HEK293 (cell line): Measurements from ENCODE around the gene NUAK1.

ENCODE experiments used
- FEZF1 ChIP-seq: fragments of 450-650 bp; formaldehyde crosslinking; IDR thresholded peaks from 2 replicates; pipeline ENCODE4 v1.5.1; 2016; ENCODE audit warnings: missing biosample characterization, missing genetic modification characterization
- GLI2 ChIP-seq: fragments of 450-650 bp; formaldehyde crosslinking; IDR thresholded peaks from 2 replicates; pipeline ENCODE4; 2017; ENCODE audit warnings: missing biosample characterization, missing genetic modification characterization, low read depth, borderline replicate concordance
- HOXC10 ChIP-seq: sonication (generic); formaldehyde crosslinking; IDR thresholded peaks from 2 replicates; pipeline ENCODE4 v1.8.1; 2023; ENCODE audit warnings: mild to moderate bottlenecking, missing genetic modification reagents
- IKZF3 ChIP-seq: fragments of 450-650 bp; IDR thresholded peaks from 2 replicates; pipeline ENCODE4 v1.5.0; 2018; ENCODE audit warnings: missing biosample characterization, mild to moderate bottlenecking, missing genetic modification characterization, moderate library complexity
- KLF1 ChIP-seq: fragments of 450-650 bp; formaldehyde crosslinking; IDR thresholded peaks from 2 replicates; pipeline ENCODE4 v1.5.1; 2016; ENCODE audit warnings: missing biosample characterization, missing genetic modification characterization
- REPIN1 ChIP-seq: fragments of 450-650 bp; formaldehyde crosslinking; IDR thresholded peaks from 2 replicates; pipeline ENCODE4 v1.5.1; 2017; ENCODE audit warnings: missing biosample characterization, missing genetic modification characterization, low read depth
- SCRT1 ChIP-seq: fragments of 450-650 bp; formaldehyde crosslinking; IDR thresholded peaks from 2 replicates; pipeline ENCODE4 v1.5.1; 2016; ENCODE audit warnings: missing biosample characterization, missing genetic modification characterization, borderline replicate concordance
- SP7 ChIP-seq: fragments of 450-650 bp; formaldehyde crosslinking; IDR thresholded peaks from 2 replicates; pipeline ENCODE4 v1.5.1; 2016; ENCODE audit warnings: missing biosample characterization, missing genetic modification characterization
- ZNF112 ChIP-seq: fragments of 450-650 bp; formaldehyde crosslinking; IDR thresholded peaks from 2 replicates; pipeline ENCODE4 v1.5.0; 2017; ENCODE audit warnings: missing biosample characterization, missing genetic modification characterization
- ZNF175 ChIP-seq: fragments of 450-650 bp; formaldehyde crosslinking; IDR thresholded peaks from 2 replicates; pipeline ENCODE4 v1.5.1; 2016; ENCODE audit warnings: missing biosample characterization, missing genetic modification characterization
- ZNF391 ChIP-seq: fragments of 450-650 bp; formaldehyde crosslinking; IDR thresholded peaks from 2 replicates; pipeline ENCODE4 v1.5.1; 2016; ENCODE audit warnings: low read depth, missing biosample characterization, missing genetic modification characterization, borderline replicate concordance
- ZNF514 ChIP-seq: fragments of 450-650 bp; formaldehyde crosslinking; IDR thresholded peaks from 2 replicates; pipeline ENCODE4 v1.5.1; 2016; ENCODE audit warnings: missing biosample characterization, missing genetic modification characterization
- ZNF521 ChIP-seq: fragments of 450-650 bp; formaldehyde crosslinking; IDR thresholded peaks from 2 replicates; pipeline ENCODE4 v1.5.1; 2017; ENCODE audit warnings: missing biosample characterization, mild to moderate bottlenecking, missing genetic modification characterization
- ZNF555 ChIP-seq: fragments of 450-650 bp; formaldehyde crosslinking; conservative IDR thresholded peaks from 2 replicates; pipeline ENCODE4 v1.5.1; 2017; ENCODE audit warnings: missing biosample characterization, mild to moderate bottlenecking, missing genetic modification characterization, inconsistent platforms
- ZNF645 ChIP-seq: fragments of 450-650 bp; formaldehyde crosslinking; IDR thresholded peaks from 2 replicates; pipeline ENCODE4; 2016; ENCODE audit warnings: missing biosample characterization, missing genetic modification characterization
- ZNF654 ChIP-seq: fragments of 450-650 bp; formaldehyde crosslinking; IDR thresholded peaks from 2 replicates; pipeline ENCODE4 v1.5.1; 2016; ENCODE audit warnings: low read depth, missing biosample characterization, missing genetic modification characterization
- ZNF660 ChIP-seq: fragments of 450-650 bp; IDR thresholded peaks from 2 replicates; pipeline ENCODE4 v1.5.1; 2018; ENCODE audit warnings: missing biosample characterization, mild to moderate bottlenecking, missing genetic modification characterization
- ZNF664 ChIP-seq: fragments of 450-650 bp; formaldehyde crosslinking; IDR thresholded peaks from 2 replicates; pipeline ENCODE4 v1.5.1; 2016; ENCODE audit warnings: missing biosample characterization, missing genetic modification characterization
- ZNF76 ChIP-seq: fragments of 450-650 bp; formaldehyde crosslinking; IDR thresholded peaks from 2 replicates; pipeline ENCODE4; 2016; ENCODE audit warnings: low read depth, missing biosample characterization, missing genetic modification characterization, borderline replicate concordance
- ZNF792 ChIP-seq: fragments of 450-650 bp; formaldehyde crosslinking; IDR thresholded peaks from 2 replicates; pipeline ENCODE4 v1.5.1; 2016; ENCODE audit warnings: missing biosample characterization, missing genetic modification characterization
- ZSCAN18 ChIP-seq: fragments of 450-650 bp; formaldehyde crosslinking; IDR thresholded peaks from 2 replicates; pipeline ENCODE4 v1.5.1; 2016; ENCODE audit warnings: missing biosample characterization, missing genetic modification characterization
- ZSCAN23 ChIP-seq: fragments of 450-650 bp; formaldehyde crosslinking; IDR thresholded peaks from 2 replicates; pipeline ENCODE4 v1.5.1; 2016; ENCODE audit warnings: missing biosample characterization, missing genetic modification characterization
- TF ChIP-seq, protein P1 (sequence below): fragments of 450-650 bp; formaldehyde crosslinking; IDR thresholded peaks from 2 replicates; pipeline ENCODE4 v1.5.1; 2016; ENCODE audit warnings: missing biosample characterization, missing genetic modification characterization, low read depth
- TF ChIP-seq, protein P2 (sequence below): fragments of 450-650 bp; formaldehyde crosslinking; IDR thresholded peaks from 2 replicates; pipeline ENCODE4 v1.5.1; 2016; ENCODE audit warnings: missing biosample characterization, missing genetic modification characterization
- TF ChIP-seq, protein P3 (sequence below): fragments of 450-650 bp; formaldehyde crosslinking; IDR thresholded peaks from 2 replicates; pipeline ENCODE4 v1.5.1; 2017; ENCODE audit warnings: missing biosample characterization, missing genetic modification characterization
- TF ChIP-seq, protein P4 (sequence below): fragments of 450-650 bp; formaldehyde crosslinking; IDR thresholded peaks from 2 replicates; pipeline ENCODE4 v1.5.1; 2017; ENCODE audit warnings: missing biosample characterization, missing genetic modification characterization
- TF ChIP-seq, protein P5 (sequence below): fragments of 450-650 bp; formaldehyde crosslinking; IDR thresholded peaks from 2 replicates; pipeline ENCODE4 v1.5.1; 2017; ENCODE audit warnings: missing biosample characterization, missing genetic modification characterization

The NUAK1 gene

DNA sequence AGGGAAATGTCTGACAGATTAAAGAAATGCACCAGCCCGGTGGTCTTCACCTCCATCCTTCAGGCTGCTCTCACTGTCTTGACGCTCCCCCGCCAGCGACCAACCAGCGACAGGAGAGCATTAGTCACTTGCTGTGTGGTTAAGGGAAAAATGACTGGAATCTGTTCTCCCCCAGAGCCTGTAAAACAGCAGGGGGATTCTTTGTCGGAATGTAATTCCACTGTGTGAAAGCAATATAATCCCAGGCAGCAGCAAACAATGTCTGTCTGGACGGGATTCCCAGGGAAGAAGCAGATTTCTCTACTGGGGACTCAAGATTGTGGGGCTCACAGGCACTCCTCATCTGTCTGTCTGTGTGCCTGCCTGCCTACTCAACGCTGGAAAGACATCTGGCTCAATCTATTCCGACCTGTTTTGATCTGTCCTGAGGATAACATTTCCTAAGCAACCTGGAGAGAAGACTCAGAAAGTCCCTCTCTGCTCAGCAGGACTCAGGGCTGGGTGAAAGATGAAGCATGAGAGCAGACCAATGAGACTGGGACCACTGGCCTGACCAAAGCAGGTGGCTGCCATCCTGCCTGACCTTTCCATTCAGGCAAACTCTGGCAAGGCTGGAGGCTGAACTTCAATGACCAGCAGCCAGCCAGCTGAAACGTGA lies 54.6 kb downstream of the NUAK1 start (continued):
- TF ChIP-seq ZNF645 = no peak
- no peak for TF ChIP-seq ZNF76 (tag by site-specific recombination)
- no peak; the same call in 1 of the 2 replicates for TF ChIP-seq ZNF654 (tag by site-specific recombination)
- TF ChIP-seq KLF1 (tag by site-specific recombination) = no peak
- TF ChIP-seq ZNF664 (tag by site-specific recombination) = no peak
- TF ChIP-seq ZNF521 (tag by site-specific recombination) = no peak
- TF ChIP-seq ZSCAN23 (tag by site-specific recombination) = no peak
- TF ChIP-seq ZNF660 (tag by site-specific recombination) = peak; percentile 93
- TF ChIP-seq, protein P1, sequence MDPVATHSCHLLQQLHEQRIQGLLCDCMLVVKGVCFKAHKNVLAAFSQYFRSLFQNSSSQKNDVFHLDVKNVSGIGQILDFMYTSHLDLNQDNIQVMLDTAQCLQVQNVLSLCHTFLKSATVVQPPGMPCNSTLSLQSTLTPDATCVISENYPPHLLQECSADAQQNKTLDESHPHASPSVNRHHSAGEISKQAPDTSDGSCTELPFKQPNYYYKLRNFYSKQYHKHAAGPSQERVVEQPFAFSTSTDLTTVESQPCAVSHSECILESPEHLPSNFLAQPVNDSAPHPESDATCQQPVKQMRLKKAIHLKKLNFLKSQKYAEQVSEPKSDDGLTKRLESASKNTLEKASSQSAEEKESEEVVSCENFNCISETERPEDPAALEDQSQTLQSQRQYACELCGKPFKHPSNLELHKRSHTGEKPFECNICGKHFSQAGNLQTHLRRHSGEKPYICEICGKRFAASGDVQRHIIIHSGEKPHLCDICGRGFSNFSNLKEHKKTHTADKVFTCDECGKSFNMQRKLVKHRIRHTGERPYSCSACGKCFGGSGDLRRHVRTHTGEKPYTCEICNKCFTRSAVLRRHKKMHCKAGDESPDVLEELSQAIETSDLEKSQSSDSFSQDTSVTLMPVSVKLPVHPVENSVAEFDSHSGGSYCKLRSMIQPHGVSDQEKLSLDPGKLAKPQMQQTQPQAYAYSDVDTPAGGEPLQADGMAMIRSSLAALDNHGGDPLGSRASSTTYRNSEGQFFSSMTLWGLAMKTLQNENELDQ (tag by site-specific recombination) = no peak
- TF ChIP-seq, protein P2, sequence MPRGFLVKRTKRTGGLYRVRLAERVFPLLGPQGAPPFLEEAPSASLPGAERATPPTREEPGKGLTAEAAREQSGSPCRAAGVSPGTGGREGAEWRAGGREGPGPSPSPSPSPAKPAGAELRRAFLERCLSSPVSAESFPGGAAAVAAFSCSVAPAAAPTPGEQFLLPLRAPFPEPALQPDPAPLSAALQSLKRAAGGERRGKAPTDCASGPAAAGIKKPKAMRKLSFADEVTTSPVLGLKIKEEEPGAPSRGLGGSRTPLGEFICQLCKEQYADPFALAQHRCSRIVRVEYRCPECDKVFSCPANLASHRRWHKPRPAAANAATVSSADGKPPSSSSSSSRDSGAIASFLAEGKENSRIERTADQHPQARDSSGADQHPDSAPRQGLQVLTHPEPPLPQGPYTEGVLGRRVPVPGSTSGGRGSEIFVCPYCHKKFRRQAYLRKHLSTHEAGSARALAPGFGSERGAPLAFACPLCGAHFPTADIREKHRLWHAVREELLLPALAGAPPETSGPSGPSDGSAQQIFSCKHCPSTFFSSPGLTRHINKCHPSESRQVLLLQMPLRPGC (tag by site-specific recombination) = peak; percentile 92
- no peak for TF ChIP-seq ZNF792
- TF ChIP-seq, protein P3, sequence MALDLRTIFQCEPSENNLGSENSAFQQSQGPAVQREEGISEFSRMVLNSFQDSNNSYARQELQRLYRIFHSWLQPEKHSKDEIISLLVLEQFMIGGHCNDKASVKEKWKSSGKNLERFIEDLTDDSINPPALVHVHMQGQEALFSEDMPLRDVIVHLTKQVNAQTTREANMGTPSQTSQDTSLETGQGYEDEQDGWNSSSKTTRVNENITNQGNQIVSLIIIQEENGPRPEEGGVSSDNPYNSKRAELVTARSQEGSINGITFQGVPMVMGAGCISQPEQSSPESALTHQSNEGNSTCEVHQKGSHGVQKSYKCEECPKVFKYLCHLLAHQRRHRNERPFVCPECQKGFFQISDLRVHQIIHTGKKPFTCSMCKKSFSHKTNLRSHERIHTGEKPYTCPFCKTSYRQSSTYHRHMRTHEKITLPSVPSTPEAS (tag by site-specific recombination) = no peak
- TF ChIP-seq HOXC10 (CRISPR knock-in tag) = no peak
- peak; percentile 78 for TF ChIP-seq SP7 (tag by site-specific recombination)
- TF ChIP-seq, protein P4, sequence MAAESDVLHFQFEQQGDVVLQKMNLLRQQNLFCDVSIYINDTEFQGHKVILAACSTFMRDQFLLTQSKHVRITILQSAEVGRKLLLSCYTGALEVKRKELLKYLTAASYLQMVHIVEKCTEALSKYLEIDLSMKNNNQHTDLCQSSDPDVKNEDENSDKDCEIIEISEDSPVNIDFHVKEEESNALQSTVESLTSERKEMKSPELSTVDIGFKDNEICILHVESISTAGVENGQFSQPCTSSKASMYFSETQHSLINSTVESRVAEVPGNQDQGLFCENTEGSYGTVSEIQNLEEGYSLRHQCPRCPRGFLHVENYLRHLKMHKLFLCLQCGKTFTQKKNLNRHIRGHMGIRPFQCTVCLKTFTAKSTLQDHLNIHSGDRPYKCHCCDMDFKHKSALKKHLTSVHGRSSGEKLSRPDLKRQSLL (tag by site-specific recombination) = no peak
- no peak for TF ChIP-seq REPIN1
- no peak for TF ChIP-seq ZNF391
- no peak for TF ChIP-seq ZNF514 (tag by site-specific recombination)
- TF ChIP-seq, protein P5, sequence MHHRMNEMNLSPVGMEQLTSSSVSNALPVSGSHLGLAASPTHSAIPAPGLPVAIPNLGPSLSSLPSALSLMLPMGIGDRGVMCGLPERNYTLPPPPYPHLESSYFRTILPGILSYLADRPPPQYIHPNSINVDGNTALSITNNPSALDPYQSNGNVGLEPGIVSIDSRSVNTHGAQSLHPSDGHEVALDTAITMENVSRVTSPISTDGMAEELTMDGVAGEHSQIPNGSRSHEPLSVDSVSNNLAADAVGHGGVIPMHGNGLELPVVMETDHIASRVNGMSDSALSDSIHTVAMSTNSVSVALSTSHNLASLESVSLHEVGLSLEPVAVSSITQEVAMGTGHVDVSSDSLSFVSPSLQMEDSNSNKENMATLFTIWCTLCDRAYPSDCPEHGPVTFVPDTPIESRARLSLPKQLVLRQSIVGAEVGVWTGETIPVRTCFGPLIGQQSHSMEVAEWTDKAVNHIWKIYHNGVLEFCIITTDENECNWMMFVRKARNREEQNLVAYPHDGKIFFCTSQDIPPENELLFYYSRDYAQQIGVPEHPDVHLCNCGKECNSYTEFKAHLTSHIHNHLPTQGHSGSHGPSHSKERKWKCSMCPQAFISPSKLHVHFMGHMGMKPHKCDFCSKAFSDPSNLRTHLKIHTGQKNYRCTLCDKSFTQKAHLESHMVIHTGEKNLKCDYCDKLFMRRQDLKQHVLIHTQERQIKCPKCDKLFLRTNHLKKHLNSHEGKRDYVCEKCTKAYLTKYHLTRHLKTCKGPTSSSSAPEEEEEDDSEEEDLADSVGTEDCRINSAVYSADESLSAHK (tag by site-specific recombination) = peak; percentile 83
- peak; percentile 78 for TF ChIP-seq IKZF3 (tag by site-specific recombination)
- TF ChIP-seq ZNF112 (tag by site-specific recombination) = no peak
- TF ChIP-seq SCRT1 (tag by site-specific recombination) = no peak
- TF ChIP-seq ZSCAN18 (tag by site-specific recombination) = no peak
- TF ChIP-seq FEZF1 (tag by site-specific recombination) = peak; percentile 90
- TF ChIP-seq ZNF175 (tag by site-specific recombination) = no peak
- TF ChIP-seq ZNF555 (tag by site-specific recombination) = no peak
- TF ChIP-seq GLI2 (tag by site-specific recombination) = peak; percentile 63; the same call in 1 of the 2 replicates
